ENCODE results near the gene TSEN15.
A peak's percentile ranks its signal among the peaks of the same experiment; 100 is the strongest.

DNA sequence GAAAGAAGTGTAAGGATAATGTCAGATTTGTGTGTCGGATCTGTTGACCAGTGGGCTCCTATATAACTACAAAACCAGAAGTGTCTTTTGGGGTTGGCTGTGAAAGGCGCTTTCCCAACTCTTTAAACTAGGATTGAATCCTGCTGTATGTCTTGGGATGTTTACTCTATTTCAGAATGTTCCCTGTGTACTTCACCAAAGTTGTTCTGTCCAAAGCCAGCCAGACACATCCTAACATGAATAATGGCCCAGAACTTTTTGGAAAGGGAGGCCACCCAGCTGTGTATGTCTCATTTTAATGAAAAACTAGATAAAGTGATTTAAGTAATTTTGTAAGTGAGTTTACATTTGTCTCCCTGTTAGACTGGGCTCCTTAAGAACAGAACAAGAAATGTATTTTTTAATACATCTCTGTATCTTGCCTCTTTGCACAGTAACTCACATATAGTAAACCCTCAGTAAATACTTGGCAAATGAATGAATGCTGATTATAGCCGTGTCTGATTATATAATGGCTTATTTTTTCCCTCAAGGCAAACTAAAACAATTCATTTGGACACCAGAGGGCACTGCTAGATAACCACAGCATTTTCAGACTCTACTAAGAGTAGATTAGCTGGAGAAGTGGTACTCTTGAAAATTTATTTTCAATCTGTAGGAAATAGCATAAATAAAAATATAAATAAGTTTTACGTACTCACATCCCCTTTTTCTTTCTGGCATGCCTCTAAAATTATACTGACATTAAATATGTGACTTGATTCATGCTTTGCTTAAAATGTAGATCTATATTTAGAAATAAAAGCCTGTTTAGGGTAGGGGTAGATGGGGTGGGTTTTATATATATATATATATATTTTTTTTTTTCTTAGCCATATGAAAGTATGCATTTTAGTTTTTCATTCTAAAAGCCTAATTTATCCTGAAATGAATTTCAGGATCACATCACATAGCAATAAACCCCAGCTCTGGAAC lies 23.8 kb downstream of the TSEN15 start:
- TF ChIP-seq, protein P1, sequence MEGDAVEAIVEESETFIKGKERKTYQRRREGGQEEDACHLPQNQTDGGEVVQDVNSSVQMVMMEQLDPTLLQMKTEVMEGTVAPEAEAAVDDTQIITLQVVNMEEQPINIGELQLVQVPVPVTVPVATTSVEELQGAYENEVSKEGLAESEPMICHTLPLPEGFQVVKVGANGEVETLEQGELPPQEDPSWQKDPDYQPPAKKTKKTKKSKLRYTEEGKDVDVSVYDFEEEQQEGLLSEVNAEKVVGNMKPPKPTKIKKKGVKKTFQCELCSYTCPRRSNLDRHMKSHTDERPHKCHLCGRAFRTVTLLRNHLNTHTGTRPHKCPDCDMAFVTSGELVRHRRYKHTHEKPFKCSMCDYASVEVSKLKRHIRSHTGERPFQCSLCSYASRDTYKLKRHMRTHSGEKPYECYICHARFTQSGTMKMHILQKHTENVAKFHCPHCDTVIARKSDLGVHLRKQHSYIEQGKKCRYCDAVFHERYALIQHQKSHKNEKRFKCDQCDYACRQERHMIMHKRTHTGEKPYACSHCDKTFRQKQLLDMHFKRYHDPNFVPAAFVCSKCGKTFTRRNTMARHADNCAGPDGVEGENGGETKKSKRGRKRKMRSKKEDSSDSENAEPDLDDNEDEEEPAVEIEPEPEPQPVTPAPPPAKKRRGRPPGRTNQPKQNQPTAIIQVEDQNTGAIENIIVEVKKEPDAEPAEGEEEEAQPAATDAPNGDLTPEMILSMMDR (IDR thresholded peaks at IDR 0.05; ENCODE audit: low read depth, low read length, poor library complexity, severe bottlenecking), result peak; percentile 61
- no peak for TF ChIP-seq EZH2phosphoT487 (IDR thresholded peaks at IDR 0.05; ENCODE audit: borderline replicate concordance, low read length)
